IPS-20b (cell line): Measurements from ENCODE around the gene PALLD.

ENCODE experiments used
- H3K27ac ChIP-seq: one replicate; pipeline ENCODE4 v1.5.1; 2013; ENCODE audit warnings: low read length
- H3K27me3 ChIP-seq: 2 replicates; pipeline ENCODE4 v1.6.1; 2013; ENCODE audit warnings: mild to moderate bottlenecking, low read length, inconsistent platforms; ENCODE audit not compliant: insufficient read depth
- H3K36me3 ChIP-seq: 2 replicates; pipeline ENCODE4 v1.6.1; 2013; ENCODE audit warnings: low read depth, mild to moderate bottlenecking, inconsistent platforms, low read length, moderate library complexity; ENCODE audit not compliant: insufficient read depth
- H3K4me1 ChIP-seq: 2 replicates; pipeline ENCODE4 v1.6.1; 2013; ENCODE audit warnings: mild to moderate bottlenecking, control low read depth, inconsistent platforms, low read length, moderate library complexity; ENCODE audit not compliant: insufficient read depth
- H3K4me3 ChIP-seq: 2 replicates; pipeline ENCODE4 v1.5.1; 2013; ENCODE audit warnings: mild to moderate bottlenecking, low read length, inconsistent platforms
- H3K9ac ChIP-seq: 2 replicates; pipeline ENCODE4 v1.6.1; 2013; ENCODE audit warnings: low read depth, mild to moderate bottlenecking, inconsistent platforms, low read length, moderate library complexity
- H3K9me3 ChIP-seq: 2 replicates; pipeline ENCODE4 v1.6.1; 2013; ENCODE audit warnings: mild to moderate bottlenecking, low read depth, low read length, inconsistent platforms; ENCODE audit not compliant: insufficient read depth

Gene PALLD

GRCh38 chr4:168826620-168827019 is 329.8 kb downstream of the PALLD start:
- no peak overlapping the region for H3K27ac ChIP-seq
- no peak overlapping the region for H3K9ac ChIP-seq
- H3K27me3 ChIP-seq = peaks cover 14% of the 10 kb centered on the region
- H3K9me3 ChIP-seq = no peaks in the 10 kb centered on the region
- H3K36me3 ChIP-seq = no peaks in the 10 kb centered on the region
- peaks cover 12% of the 10 kb centered on the region; the same call in 1 of the 2 replicates for H3K4me1 ChIP-seq
- no peak overlapping the region for H3K4me3 ChIP-seq

DNA sequence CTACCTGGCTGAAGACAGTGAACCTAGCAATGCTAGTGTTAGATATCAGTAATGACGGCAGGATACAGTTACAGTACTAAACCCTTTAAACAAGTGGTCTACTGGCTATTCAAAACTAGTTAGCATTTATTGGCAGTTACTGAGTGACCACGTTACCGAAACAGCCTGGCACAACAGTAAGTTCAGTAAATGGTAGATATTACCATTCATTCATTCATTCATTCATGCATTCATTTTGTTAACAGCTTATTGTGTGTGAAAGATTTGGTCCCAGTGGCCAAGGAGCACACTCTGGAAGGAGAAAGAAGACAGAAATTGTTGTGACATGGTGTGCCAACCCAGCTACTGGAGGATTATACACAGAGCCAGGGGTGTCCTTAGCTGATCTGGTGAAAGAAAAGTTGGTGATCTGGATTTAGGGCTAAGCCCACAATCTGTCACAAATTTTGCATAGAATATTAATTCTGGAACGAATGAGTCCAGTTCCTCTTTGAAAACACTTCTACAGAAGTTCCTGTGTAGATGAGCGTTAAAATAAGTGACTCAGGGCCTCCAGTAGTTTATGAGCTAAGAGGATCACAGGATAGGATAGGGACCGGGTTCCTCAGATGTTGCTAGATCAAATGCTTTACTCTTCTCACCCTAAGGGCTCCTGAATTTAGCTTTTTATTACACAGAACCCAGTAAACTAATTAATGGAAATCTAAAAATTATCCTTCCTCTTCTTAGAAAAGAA is 334.1 kb downstream of the PALLD start:
- H3K27ac ChIP-seq = no peak overlapping the region
- H3K9me3 ChIP-seq = no peaks in the 10 kb centered on the region
- H3K4me3 ChIP-seq = peak overlapping the region; percentile 95
- H3K9ac ChIP-seq = peak overlapping the region; percentile 93; the same call in 1 of the 2 replicates
- H3K36me3 ChIP-seq = no peaks in the 10 kb centered on the region
- H3K27me3 ChIP-seq = peaks cover 26% of the 10 kb centered on the region
- H3K4me1 ChIP-seq = peaks cover 7% of the 10 kb centered on the region; the same call in 1 of the 2 replicates

GRCh38 chr4:168831585-168831918 is 334.7 kb downstream of the PALLD start:
- Histone ChIP-seq H3K9me3 (no peaks in the 10 kb centered on the region), H3K9ac (peak overlapping the region; percentile 93; the same call in 1 of the 2 replicates), H3K27me3 (peaks cover 26% of the 10 kb centered on the region), H3K4me3 (peak overlapping the region; percentile 95), H3K27ac (no peak overlapping the region), H3K4me1 (peaks cover 7% of the 10 kb centered on the region; the same call in 1 of the 2 replicates), H3K36me3 (no peaks in the 10 kb centered on the region)

GRCh38 chr4:168831919-168832762 is 335.3 kb downstream of the PALLD start:
- Histone ChIP-seq H3K27ac (peak overlapping the region; percentile 59), H3K36me3 (0 out of 2 replicates have a peak, but pooled peaks cover under 1% of the 10 kb centered on the region), H3K27me3 (peaks cover 26% of the 10 kb centered on the region), H3K4me1 (peaks cover 7% of the 10 kb centered on the region; the same call in 1 of the 2 replicates), H3K9ac (peak overlapping the region; percentile 93), H3K9me3 (no peaks in the 10 kb centered on the region), H3K4me3 (peak overlapping the region; percentile 95)

- Histone ChIP-seq H3K9me3 (no peaks in the 10 kb centered on the region), H3K4me1 (peaks cover 7% of the 10 kb centered on the region; the same call in 1 of the 2 replicates), H3K9ac (peak overlapping the region; percentile 93), H3K27ac (peak overlapping the region; percentile 59), H3K27me3 (peaks cover 26% of the 10 kb centered on the region), H3K36me3 (0 out of 2 replicates have a peak, but pooled peaks cover 6% of the 10 kb centered on the region), H3K4me3 (peak overlapping the region; percentile 95)
These were observed 336.1 kb downstream of the PALLD start for GRCh38 chr4:168832763-168833575.

DNA sequence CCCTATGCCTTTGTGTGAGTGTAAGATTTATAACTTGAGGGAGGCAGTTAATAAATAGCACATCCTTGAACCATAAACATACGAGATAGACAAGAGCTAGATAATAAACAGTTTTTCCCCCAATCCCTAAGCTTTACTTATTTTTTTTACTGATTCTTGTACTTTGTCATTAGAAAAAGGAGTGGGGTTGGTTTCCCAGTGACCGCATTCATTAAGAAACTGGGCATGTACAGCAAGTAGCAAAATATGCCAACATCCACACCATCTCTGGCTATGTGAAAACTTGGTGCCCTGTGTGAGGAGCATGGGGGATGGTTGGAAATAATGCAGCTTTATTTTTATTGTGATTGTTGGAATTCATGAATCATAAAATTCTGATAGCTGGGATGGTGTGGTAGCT is 337.0 kb downstream of the PALLD start:
- Histone ChIP-seq H3K9ac (peak overlapping the region; percentile 93; the same call in 1 of the 2 replicates), H3K36me3 (0 out of 2 replicates have a peak, but pooled peaks cover 6% of the 10 kb centered on the region), H3K9me3 (no peaks in the 10 kb centered on the region), H3K27me3 (peaks cover 26% of the 10 kb centered on the region), H3K4me3 (peak overlapping the region; percentile 95), H3K4me1 (peaks cover 2% of the 10 kb centered on the region; the same call in 1 of the 2 replicates), H3K27ac (no peak overlapping the region)

DNA sequence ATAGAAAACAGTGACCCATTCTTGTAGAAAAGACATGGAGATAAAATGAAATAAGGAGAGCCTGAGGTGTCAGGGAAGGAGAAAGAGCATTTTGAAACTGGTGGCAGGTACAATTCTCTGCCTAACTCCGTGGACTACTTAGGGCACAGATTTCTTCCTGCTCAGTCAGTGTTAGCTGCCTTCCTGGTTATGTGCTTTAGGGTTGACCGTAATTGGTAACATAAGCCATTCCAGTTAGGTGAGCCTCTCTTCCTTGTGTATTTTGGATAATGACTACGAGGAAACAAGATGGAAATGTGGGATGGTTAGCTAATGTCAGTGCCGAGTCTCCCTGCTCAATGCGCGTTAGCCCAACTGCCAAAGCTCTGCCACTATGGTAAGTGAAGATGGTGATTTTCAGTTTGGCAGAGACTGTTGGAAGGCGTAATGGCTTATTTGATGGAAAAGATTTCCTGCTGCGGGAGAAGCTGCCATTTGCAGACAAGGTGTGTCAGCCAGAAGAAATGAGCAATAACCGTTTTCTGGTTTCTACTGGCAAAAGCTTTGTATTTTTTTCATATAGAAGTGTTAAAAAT is 339.1 kb downstream of the PALLD start:
- H3K9me3 ChIP-seq = no peaks in the 10 kb centered on the region
- no peak overlapping the region for H3K9ac ChIP-seq
- H3K4me3 ChIP-seq = no peak overlapping the region
- H3K4me1 ChIP-seq = peaks cover 9% of the 10 kb centered on the region; the same call in 1 of the 2 replicates
- peaks cover 18% of the 10 kb centered on the region for H3K27me3 ChIP-seq
- 0 out of 2 replicates have a peak, but pooled peaks cover 6% of the 10 kb centered on the region for H3K36me3 ChIP-seq
- H3K27ac ChIP-seq = no peak overlapping the region

DNA sequence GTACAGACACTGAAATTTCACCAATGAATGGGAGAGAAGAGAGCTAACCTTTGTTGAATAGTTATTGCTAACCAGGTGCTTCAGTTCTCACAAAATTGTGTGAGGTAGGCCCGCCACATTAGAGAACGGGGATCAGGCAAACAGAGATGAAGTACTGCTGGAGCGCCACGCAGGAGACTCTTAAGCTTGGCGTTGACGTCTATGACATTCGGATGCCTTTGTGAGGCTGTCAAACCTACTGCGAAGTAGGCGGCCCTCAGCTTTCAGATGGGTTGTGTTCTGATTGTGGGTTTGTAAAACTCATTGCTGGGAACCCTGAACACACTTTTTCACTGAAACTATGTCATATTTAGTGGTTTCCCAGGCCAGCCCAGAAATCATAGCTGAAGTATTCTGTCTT is 339.6 kb downstream of the PALLD start:
- no peak overlapping the region for H3K4me3 ChIP-seq
- no peaks in the 10 kb centered on the region for H3K9me3 ChIP-seq
- no peak overlapping the region for H3K27ac ChIP-seq
- H3K4me1 ChIP-seq = peaks cover 12% of the 10 kb centered on the region; the same call in 1 of the 2 replicates
- 0 out of 2 replicates have a peak, but pooled peaks cover 6% of the 10 kb centered on the region for H3K36me3 ChIP-seq
- peaks cover 13% of the 10 kb centered on the region for H3K27me3 ChIP-seq
- no peak overlapping the region for H3K9ac ChIP-seq

- H3K9me3 ChIP-seq = no peaks in the 10 kb centered on the region
- no peak overlapping the region for H3K4me3 ChIP-seq
- H3K36me3 ChIP-seq = peaks cover 13% of the 10 kb centered on the region; the same call in 1 of the 2 replicates
- H3K27me3 ChIP-seq = peaks cover 10% of the 10 kb centered on the region
- peaks cover 25% of the 10 kb centered on the region; the same call in 1 of the 2 replicates for H3K4me1 ChIP-seq
- H3K27ac ChIP-seq = no peak overlapping the region
- H3K9ac ChIP-seq = no peak overlapping the region
These were observed 341.1 kb downstream of the PALLD start for GRCh38 chr4:168837922-168838321.

DNA sequence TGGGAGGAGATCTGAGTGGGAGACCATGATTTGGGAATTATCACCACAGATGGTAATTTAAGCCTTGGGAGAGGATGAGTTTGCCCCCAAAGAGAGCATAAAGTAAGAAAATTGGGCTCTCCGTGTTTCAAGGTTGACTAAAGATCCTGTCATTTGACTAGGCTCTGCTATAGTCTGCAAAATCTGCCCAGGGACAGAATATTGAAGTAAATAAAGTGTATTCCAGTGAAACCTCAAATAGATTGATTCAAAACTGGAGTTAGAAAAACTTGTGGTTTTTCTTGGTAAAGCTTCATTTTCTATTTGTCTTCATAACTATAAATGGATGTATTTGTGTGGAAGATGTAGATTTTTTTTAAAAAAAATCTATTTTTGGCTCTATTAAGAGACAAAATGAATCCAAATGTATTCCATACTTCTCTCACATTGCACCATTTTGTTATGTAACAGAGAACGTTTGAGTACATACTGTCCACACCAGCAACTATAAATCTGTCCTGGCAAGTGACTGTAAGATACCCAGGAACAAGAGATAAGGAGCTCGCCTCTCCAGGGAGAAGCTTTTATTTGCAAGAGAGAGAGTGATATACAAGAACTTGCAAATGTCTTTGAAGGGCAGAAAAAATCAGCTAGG is 343.0 kb downstream of the PALLD start:
- Histone ChIP-seq H3K27ac (peak overlapping the region; percentile 13), H3K36me3 (peaks cover 13% of the 10 kb centered on the region; the same call in 1 of the 2 replicates), H3K4me3 (no peak overlapping the region), H3K9ac (no peak overlapping the region; the same call in 1 of the 2 replicates), H3K4me1 (peaks cover 41% of the 10 kb centered on the region), H3K9me3 (no peaks in the 10 kb centered on the region), H3K27me3 (no peaks in the 10 kb centered on the region)
